Lower leg skin (tissue), 4 donors: ENCODE measurements around the gene ZG16. TPM values are rescaled to one million over a fixed set of nuclear protein-coding genes. Genes with fewer than 3 reads are reported as not detected.
"Not testable (repeated sequence)": the region's sequence is repeated elsewhere in the genome, so short reads cannot be mapped to it uniquely, and the experiment has no call there.

Source experiments
- DNase-seq, 2 donors: peaks; one replicate each; pipeline ENCODE4 v3.0.0-alpha.2; 2019; ENCODE audit warnings: low spot score in 2 of 2
- H3K4me3 ChIP-seq: fragments of 200-600 bp; sonication (generic); 2 replicates; pipeline ENCODE4 v1.5.1; 2017; ENCODE audit warnings: mild to moderate bottlenecking, low read depth; ENCODE audit not compliant: poor library complexity, severe bottlenecking
- POLR2A ChIP-seq, 2 donors: fragments of 450-650 bp; IDR thresholded peaks; one replicate each; pipeline ENCODE4 v1.6.1; 2016 to 2017; ENCODE audit warnings: antibody characterized with exemption in 2 of 2, mild to moderate bottlenecking in 1 of 2, moderate library complexity in 1 of 2
- WGBS, 2 donors: methylation state at CpG; one replicate each; pipeline ENCODE4 v1.1.5; 2018; 5-methylcytosine and 5-hydroxymethylcytosine counted together
- intact Hi-C: fragments of 100-400 bp; cut with DNase I; formaldehyde crosslinking; loops from one replicate; pipeline ENCODE4 v1.15.0; 2023; ENCODE audit warnings: low total_unique reads
- total RNA-seq, 4 donors: library from RNA; depleted of rRNA; stranded (reverse); fragments of >200 nt; gene quantifications; one replicate each; pipeline ENCODE4 v1.1.0, GENCODE V29; 2016
- TF ChIP-seq, protein P1 (sequence below), 3 donors: fragments of 450-650 bp; IDR thresholded peaks; one replicate each; pipeline ENCODE4 v1.5.1; 2016; ENCODE audit warnings: antibody characterized with exemption in 3 of 3, mild to moderate bottlenecking in 3 of 3, moderate library complexity in 2 of 3

ZG16 gene
- total RNA-seq, 4 donors from 2014 or later, result not detected

DNA sequence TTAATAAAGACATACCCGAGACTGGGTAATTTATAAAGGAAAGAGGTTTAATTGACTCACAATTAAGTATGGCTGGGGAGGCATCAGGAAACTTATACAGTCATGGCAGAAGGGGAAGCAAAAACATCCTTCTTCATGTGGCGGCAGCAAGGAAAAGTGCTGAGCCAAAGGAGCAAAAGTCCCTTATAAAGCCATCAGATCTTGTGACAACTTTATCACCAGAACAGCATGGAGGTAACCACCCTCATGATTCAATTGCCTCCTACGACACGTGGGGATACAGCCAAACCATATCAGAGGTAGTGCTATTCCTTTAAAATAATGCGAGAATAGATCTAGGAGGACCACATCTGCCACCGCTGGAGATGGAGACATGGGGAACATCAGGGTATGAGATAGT lies 41.3 kb upstream of the ZG16 start:
- TF ChIP-seq, protein P1, sequence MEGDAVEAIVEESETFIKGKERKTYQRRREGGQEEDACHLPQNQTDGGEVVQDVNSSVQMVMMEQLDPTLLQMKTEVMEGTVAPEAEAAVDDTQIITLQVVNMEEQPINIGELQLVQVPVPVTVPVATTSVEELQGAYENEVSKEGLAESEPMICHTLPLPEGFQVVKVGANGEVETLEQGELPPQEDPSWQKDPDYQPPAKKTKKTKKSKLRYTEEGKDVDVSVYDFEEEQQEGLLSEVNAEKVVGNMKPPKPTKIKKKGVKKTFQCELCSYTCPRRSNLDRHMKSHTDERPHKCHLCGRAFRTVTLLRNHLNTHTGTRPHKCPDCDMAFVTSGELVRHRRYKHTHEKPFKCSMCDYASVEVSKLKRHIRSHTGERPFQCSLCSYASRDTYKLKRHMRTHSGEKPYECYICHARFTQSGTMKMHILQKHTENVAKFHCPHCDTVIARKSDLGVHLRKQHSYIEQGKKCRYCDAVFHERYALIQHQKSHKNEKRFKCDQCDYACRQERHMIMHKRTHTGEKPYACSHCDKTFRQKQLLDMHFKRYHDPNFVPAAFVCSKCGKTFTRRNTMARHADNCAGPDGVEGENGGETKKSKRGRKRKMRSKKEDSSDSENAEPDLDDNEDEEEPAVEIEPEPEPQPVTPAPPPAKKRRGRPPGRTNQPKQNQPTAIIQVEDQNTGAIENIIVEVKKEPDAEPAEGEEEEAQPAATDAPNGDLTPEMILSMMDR (IDR thresholded peaks at IDR 0.05), result no peak
- TF ChIP-seq POLR2A (IDR thresholded peaks at IDR 0.05), result no peak
- no peak for DNase-seq
- H3K4me3 ChIP-seq, result no peak overlapping the region
- 62 to 70% methylated on average over 6 of the region's 6 CpGs for WGBS, 2 donors
- intact Hi-C loops, result no loop called here

DNA sequence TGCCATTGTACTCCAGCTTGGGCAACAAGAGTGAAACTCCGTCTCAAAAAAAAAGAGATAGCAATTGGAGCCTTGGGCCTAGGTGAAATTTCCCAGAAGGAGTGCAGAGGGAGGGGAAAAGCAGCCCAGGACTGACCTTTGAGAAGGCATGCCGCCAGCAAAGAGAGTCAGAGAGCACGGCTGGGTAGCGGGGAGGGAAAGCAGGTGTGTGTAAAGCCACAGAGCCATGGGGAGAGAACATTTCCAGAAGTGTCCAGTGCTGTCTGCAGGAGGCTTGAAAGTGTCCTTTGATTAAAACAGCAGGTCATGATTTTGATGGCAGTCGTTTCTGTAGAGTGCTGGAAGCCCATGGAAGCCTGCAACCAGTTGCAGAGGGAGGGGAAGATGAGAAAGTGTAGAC lies 40.3 kb upstream of the ZG16 start:
- no peak overlapping the region for H3K4me3 ChIP-seq
- 65 to 76% methylated on average over 5 of the region's 5 CpGs for WGBS, 2 donors
- DNase-seq, result no peak
- TF ChIP-seq POLR2A (IDR thresholded peaks at IDR 0.05), result no peak
- intact Hi-C loops, result no loop called here

DNA sequence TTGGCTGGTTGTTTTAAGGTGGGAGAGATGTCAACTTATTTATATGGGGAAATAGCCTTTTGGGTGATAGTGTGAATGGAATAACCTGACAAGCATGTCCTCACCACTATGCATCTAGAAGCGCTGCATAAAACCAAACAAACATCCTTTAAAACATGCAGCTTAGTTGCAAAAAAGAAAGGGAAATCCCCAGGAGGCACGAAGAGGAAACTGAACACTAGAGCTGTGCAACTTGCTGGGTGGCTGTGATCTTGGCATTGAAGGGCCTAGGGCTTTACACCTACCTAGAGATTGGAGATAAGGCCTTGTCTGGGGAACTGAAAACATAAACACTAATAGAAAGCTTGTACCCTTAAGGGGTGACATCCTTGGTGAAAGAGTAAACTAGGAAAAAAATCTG lies 39.5 kb upstream of the ZG16 start:
- intact Hi-C loops, result no loop called here
- no peak overlapping the region for H3K4me3 ChIP-seq
- DNase-seq, result no peak
- TF ChIP-seq, protein P1 (IDR thresholded peaks at IDR 0.05), result no peak
- TF ChIP-seq POLR2A (IDR thresholded peaks at IDR 0.05), result no peak
- 46 to 62% methylated on average over 2 of the region's 2 CpGs for WGBS, 2 donors

DNA sequence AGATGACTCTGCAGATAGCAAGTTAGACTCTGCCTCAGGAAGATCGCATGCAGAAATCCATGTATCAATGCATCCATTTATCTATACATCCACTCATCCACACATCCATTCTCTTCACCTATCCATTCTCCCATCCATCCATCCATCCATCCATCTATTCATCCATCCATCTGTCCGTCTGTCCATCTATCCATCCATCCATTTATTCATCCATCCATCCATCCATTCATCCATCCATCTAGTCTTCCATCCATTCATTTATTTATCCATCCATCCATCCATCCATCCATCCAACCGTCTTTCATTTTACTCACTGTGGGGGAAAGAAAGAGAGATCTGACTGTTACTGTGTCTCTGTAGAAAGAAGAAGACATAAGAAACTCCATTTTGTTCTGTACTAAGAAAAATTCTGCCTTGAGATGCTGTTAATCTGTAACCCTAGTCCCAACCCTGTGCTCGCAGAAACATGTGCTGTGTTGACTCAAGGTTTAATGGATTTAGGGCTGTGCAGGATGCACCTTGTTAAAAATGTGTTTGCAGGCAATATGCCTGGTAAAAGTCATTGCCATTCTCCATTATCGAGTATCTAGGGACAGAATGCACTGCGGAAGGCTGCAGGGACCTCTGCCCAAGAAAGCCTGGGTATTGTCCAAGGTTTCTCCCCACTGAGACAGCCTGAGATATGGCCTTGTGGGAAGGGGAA lies 38.0 kb upstream of the ZG16 start:
- DNase-seq, intact Hi-C loops, H3K4me3 ChIP-seq: not testable (repeated sequence)
- WGBS, 2 donors, result 81 to 90% methylated on average over 6 of the region's 6 CpGs

DNA sequence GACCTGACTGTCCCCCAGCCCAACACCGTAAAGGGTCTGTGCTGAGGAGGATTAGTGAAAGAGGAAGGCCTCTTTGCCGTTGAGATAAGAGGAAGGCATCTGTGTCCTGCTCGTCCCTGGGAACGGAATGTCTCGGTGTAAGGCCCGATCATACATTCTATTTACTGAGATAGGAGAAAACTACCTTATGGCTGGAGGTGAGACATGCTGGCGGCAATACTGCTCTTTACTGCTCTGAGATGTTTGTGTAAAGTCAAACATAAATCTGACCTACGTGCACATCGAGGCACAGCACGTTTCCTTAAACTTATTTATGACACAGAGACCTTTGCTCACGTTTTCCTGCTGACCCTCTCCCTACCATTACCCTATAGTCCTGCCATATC lies 37.4 kb upstream of the ZG16 start:
- intact Hi-C loops, DNase-seq, H3K4me3 ChIP-seq: not testable (repeated sequence)
- 67 to 74% methylated on average over 11 of the region's 11 CpGs for WGBS, 2 donors

DNA sequence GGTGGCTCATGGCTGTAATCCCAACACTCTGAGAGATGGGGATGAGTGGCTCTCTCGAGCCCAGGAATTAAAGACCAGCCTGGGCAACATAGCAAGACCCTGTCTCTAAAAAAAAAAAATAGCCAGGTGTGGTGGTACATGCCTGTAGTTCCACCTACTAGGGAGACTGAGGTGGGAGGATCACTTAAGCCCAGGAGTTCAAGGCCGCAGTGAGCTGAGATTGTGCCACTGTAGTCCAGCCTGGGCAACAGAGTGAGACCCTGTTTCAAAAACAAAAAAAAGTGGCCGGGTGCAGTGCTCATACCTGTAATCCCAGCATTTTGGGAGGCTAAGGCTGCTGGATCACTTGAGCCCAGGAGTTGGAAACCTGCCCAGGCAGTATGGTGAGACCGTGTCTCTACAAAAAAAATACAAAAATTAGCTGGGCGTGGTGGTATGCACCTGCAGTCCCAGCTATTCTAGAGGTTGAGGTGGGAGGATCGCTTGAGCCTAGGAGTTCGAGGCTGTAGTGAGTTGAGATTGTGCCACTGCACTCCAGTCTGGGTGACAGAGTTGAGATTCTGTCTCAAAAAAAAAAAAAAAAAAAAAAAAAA lies 35.3 kb upstream of the ZG16 start:
- WGBS, 2 donors, result 64 to 72% methylated on average over 7 of the region's 7 CpGs
- no peak for DNase-seq
- H3K4me3 ChIP-seq, result no peak overlapping the region
- TF ChIP-seq, protein P1 (IDR thresholded peaks at IDR 0.05), result no peak
- no peak for TF ChIP-seq POLR2A (IDR thresholded peaks at IDR 0.05)
- intact Hi-C loops, result no loop called here

DNA sequence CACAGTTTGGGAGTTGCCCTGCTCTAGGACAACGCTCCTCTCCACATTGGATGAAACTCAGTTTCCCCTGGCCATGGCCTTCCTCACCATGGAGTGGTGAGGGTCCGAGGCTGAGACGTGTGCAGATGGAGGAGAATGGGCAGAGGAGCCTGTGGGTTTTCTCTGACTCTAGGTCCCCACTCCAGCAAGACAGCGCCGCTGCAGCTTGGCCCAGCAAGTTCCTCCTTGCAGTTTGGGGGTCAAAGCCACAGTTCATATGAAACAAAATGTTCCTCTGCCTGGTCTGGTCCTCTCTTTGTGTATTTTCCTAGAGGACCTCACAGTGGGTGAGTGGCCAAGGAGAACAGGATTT lies 34.6 kb upstream of the ZG16 start:
- H3K4me3 ChIP-seq, result no peak overlapping the region
- intact Hi-C loops, result no loop called here
- WGBS, 2 donors, result 88 to 90% methylated on average over 5 of the region's 5 CpGs
- TF ChIP-seq, protein P1 (IDR thresholded peaks at IDR 0.05), result no peak
- DNase-seq, result no peak
